Fibroblast of villous mesenchyme (primary cell): ENCODE results near the gene DDX11. TPM values are rescaled to one million over a fixed set of nuclear protein-coding genes. Genes with fewer than 3 reads are reported as not detected.
A peak's percentile ranks its signal among the peaks of the same experiment; 100 is the strongest.
"Not testable (repeated sequence)": the region's sequence is repeated elsewhere in the genome, so short reads cannot be mapped to it uniquely, and the experiment has no call there.

Source experiments
- DNase-seq: peaks from one replicate; pipeline ENCODE4 v3.0.0-alpha.2; 2010; ENCODE audit warnings: low read depth
- H3K4me3 ChIP-seq: 2 replicates; pipeline ENCODE4 v1.5.1; 2011; ENCODE audit warnings: low read depth, mild to moderate bottlenecking, low read length
- total RNA-seq: library from RNA; depleted of rRNA; stranded (reverse); fragments of >200 nt; gene quantifications from 2 replicates; pipeline ENCODE4 v1.2.3, GENCODE V29; 2012
- TF ChIP-seq, protein P1 (sequence below): IDR thresholded peaks from 2 replicates; pipeline ENCODE4 v1.5.1; 2012; ENCODE audit warnings: low read depth, mild to moderate bottlenecking, low read length; ENCODE audit not compliant: insufficient read depth

DDX11 gene
- total RNA-seq, 1 donor: 18.1 TPM

DNA sequence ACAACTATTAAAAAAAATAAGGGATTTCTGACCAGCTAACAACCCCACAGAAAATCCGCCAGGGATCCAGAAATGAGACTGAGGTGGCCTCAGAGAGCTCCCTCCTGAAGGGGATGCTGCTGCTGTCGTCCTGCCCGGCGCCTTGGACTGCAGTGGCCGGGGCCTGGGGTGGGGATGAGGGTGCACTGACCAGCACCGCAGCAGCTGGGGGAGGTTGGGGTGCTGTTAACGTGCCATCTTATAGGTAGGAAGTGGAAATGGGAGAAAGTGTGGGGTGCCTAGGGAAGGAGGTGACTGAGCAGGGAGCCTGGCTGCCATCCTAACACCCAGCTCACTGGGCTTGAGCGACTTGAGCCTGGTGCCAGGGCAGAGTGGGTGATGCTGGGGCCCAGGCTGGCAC, 32.0 kb downstream of the DDX11 start:
- no peak overlapping the region for H3K4me3 ChIP-seq
- TF ChIP-seq, protein P1, sequence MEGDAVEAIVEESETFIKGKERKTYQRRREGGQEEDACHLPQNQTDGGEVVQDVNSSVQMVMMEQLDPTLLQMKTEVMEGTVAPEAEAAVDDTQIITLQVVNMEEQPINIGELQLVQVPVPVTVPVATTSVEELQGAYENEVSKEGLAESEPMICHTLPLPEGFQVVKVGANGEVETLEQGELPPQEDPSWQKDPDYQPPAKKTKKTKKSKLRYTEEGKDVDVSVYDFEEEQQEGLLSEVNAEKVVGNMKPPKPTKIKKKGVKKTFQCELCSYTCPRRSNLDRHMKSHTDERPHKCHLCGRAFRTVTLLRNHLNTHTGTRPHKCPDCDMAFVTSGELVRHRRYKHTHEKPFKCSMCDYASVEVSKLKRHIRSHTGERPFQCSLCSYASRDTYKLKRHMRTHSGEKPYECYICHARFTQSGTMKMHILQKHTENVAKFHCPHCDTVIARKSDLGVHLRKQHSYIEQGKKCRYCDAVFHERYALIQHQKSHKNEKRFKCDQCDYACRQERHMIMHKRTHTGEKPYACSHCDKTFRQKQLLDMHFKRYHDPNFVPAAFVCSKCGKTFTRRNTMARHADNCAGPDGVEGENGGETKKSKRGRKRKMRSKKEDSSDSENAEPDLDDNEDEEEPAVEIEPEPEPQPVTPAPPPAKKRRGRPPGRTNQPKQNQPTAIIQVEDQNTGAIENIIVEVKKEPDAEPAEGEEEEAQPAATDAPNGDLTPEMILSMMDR: no peak
- DNase-seq: no peak

DNA sequence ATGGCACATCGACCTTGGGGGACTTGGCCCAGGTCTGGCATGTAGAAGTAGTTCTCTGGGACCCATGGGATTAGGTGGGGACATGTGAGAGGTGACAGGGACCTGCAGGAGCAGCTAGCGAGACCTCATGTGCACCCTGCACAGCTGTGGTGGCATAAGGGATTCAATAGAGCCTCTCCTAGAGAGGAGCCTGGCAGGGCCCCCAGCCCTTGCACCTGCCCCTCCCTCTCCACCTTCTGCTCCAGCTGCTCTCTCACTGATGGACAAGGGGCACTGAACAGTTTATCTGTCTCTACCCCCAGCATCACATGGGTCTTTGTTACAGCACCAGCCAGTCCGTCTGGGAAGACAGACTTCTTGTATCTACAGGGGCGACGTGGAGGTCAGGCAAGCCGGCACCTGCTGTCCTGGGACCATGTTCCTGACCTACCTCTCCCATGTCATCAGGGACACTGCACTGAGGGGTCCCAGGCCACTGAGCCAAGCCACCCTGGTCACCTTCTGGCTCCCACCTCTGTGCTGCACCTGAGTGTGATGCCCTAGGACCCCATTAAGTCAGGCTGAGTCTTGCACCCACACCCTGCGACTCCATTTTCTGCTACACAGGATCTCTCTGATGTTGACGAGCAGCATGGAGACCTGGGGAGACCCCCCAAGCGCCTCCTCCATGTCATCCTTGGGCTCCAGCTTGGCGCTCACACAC, 32.6 kb downstream of the DDX11 start:
- no peak overlapping the region for H3K4me3 ChIP-seq
- no peak for DNase-seq
- TF ChIP-seq, protein P1: no peak

DNA sequence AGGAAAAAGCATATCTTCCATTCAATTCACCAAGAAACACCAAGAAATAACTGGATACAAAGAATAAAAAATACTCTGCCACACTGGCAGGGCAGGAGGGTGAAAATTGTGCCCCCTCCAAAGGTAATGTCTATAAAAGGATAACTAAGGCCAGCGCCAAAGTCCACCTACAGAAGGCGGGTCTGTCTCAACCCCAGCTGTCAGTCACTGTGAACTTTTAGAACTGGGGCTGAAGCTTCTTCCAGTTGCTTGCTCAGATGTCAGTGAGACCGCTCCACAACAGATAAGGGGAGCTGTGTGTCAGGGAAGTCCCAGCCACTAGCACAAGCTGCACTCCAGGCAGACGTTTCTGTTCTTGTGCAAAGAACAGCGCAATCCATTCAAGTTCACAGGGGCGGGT, 36.1 kb downstream of the DDX11 start:
- DNase-seq, H3K4me3 ChIP-seq: not testable (repeated sequence)

DNA sequence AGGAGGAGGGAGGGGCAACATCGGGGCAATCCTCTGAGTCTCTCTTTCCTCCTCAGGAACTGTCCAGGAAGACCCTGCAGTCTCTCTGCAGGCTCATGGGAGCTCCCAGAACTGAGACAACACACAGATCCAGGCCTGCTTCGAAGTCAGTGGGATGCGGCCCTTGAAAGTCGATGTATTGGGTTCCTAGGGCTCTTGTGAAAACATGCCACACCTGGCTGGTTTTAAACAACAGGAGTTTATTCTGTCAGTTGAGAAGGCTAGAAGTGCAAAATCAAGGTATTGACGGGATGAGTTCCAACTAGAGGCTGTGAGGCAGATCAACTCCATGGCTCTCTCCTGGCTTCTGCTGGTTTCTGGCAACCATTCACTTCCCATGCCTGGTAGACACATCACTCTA, 36.6 kb downstream of the DDX11 start:
- DNase-seq: not testable (repeated sequence)

DNA sequence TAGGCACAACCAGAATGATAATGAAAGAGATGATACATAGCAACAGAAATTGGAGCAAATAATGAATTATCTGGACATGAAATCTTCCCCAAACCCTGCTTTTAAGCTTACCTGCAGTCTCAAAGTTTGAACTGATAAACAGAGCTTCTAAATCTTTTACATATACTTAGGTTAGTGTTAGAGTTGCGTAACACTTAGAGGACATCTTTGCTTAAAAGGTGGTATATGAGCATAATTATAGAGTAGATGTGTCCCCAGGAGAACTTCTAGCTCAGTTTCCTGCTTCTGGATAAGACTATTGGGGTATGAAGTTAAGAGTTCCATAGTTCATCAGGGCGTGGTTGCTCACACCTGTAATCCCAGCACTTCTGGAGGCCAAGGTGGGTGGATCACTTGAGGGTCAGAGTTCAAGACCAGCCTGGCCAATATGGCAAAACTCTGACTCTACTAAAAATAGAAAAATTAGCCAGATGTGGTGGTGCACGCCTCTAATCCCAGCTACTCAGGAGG, 41.5 kb downstream of the DDX11 start:
- not testable (repeated sequence) for DNase-seq, H3K4me3 ChIP-seq

More for the DNA sequence above, 36.6 kb downstream of the DDX11 start:
- H3K4me3 ChIP-seq: not testable (repeated sequence)

DNA sequence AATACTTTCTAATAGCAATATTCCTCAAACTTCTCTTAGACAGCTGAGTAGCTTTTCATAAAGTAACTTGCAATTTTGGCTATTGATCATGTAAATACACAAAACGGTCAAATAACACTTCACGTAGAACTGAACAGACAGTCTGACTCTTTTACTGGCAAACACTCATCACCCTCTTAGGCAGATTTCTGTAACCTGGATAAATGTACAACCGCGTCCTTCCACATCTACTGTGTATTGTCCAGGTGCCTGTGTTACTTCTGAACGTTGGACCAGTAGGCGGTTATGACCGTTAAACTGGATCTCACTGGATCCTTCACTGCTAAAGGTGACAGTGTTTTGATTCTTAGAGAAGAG, 43.2 kb downstream of the DDX11 start:
- DNase-seq, H3K4me3 ChIP-seq: not testable (repeated sequence)

DNA sequence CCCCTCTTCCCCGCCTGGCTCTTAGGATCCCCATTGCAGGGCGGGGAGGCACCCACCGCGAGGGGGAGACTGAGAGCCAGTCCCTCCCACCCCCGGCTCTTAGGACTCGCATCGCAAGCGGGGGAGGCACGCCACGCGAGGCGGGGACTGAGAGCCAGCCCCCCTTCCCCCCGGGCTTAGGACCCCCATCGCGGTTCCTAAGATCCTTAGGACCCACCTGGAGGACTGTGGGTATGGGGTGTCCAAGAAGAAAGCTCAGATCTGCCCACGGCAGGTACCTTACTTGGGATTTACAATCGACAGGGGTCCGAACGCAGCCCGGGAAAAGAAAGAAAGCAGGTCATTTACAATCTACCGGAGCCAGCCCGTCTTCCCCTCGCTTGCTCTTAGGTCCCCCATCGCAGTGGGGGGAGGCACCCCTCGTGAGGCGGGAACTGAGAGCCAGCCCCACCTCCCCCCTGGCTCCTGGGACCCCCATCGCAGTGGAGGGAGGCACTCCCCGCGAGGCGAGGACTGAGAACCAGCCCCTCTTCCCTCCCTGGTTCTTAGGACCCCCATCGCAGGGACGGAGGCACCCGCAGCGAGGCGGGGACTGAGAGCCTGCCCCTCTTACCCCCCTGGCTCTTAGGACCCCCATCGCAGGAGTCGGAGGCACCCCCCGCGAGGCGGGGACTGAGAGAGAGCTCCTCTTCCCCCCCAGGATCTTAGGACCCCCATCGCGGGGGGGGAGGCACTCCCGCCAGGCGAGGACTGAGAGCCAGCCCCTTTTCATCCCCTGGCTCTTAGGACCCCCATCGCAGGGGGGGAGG, 43.7 kb downstream of the DDX11 start:
- peak overlapping the region; percentile 51 for H3K4me3 ChIP-seq
- TF ChIP-seq, protein P1: peak; percentile 66
- peak; percentile 31 for DNase-seq

DNA sequence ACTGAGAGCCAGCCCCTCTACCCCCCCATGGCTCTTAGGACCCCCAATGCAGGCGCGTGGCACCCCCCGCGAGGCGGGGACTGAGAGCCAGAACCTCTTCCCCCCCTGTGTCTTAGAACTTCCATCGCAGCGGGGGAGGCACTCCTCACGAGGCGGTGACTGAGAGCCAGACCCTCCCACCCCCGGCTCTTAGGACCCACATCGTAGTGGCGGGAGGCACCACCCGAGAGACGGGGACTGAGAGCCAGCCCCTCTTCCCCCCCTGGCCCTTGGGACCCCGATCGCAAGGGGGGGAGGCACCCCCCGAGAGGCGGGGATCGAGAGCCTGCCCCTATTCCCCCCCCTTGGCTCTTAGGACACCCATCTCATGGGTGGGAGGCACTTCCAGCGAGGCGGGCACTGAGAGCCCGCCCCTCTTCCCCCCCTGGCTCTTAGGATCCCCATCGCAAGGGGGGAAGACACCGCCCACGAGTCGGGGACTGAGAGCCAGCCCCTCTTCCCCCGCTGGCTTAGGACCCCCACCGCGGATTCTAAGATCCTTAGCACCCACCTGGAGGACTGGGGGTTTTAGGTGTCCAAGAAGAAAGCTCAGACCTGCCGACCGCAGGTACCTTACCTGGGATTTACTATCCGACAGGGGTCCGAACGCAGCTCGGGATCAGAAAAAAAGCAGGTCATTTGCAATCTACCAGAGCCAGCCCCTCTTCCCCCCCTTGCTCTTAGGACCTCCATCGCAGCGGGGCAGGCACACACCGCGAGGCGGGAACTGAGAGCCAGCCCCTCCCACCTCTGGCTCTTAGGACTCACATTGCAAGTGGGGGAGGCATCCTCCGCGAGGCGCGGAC, 44.9 kb downstream of the DDX11 start:
- H3K4me3 ChIP-seq: peak overlapping the region; percentile 9
- TF ChIP-seq, protein P1: no peak
- no peak for DNase-seq
